Osteoblast (primary cell): ENCODE results near the gene NAXD. TPM values are rescaled to one million over a fixed set of nuclear protein-coding genes. Genes with fewer than 3 reads are reported as not detected.
A peak's percentile ranks its signal among the peaks of the same experiment; 100 is the strongest.

ENCODE experiments used
- DNase-seq: peaks from one replicate; pipeline ENCODE4 v3.0.0; 2011; ENCODE audit warnings: low spot score, mixed read lengths; ENCODE audit not compliant: insufficient read length; ENCODE audit errors: missing footprints
- H2AFZ ChIP-seq: 2 replicates; pipeline ENCODE4 v1.6.0; 2011; ENCODE audit warnings: mild to moderate bottlenecking, low read length
- H3K27ac ChIP-seq: 2 replicates; pipeline ENCODE4 v1.5.1; 2011; ENCODE audit warnings: mild to moderate bottlenecking, low read depth, low read length, moderate library complexity
- H3K27me3 ChIP-seq: 2 replicates; pipeline ENCODE4 v1.6.0; 2012; ENCODE audit warnings: mild to moderate bottlenecking, control low read depth, inconsistent platforms, low read length, moderate library complexity; ENCODE audit not compliant: insufficient read depth
- H3K36me3 ChIP-seq: 2 replicates; pipeline ENCODE4 v1.5.1; 2011; ENCODE audit warnings: mild to moderate bottlenecking, low read length, control low read depth, moderate library complexity; ENCODE audit not compliant: insufficient read depth
- H3K4me1 ChIP-seq: 2 replicates; pipeline ENCODE4 v1.5.1; 2011; ENCODE audit warnings: mild to moderate bottlenecking, low read length, control low read depth, moderate library complexity; ENCODE audit not compliant: insufficient read depth
- H3K4me2 ChIP-seq: 2 replicates; pipeline ENCODE4 v1.6.0; 2011; ENCODE audit warnings: mild to moderate bottlenecking, low read length; ENCODE audit not compliant: insufficient read depth
- H3K4me3 ChIP-seq: fragments of 200-600 bp; sonication (generic); 3 replicates; pipeline ENCODE4 v1.5.1; 2012; ENCODE audit warnings: mild to moderate bottlenecking, low read length, inconsistent platforms; ENCODE audit not compliant: insufficient read depth
- H3K79me2 ChIP-seq: 2 replicates; pipeline ENCODE4 v1.6.0; 2012; ENCODE audit warnings: mild to moderate bottlenecking, low read length, control low read depth, inconsistent platforms; ENCODE audit not compliant: insufficient read depth
- H3K9me3 ChIP-seq: 2 replicates; pipeline ENCODE4 v1.5.1; 2011; ENCODE audit warnings: low read depth, low read length, control low read depth
- H4K20me1 ChIP-seq: 2 replicates; pipeline ENCODE4 v1.6.0; 2012; ENCODE audit warnings: mild to moderate bottlenecking, low read length, control low read depth; ENCODE audit not compliant: insufficient read depth
- CTCF ChIP-seq: IDR thresholded peaks from 2 replicates; pipeline ENCODE4 v1.5.1; 2011; ENCODE audit warnings: mild to moderate bottlenecking, low read depth, low read length, moderate library complexity; ENCODE audit errors: extremely low read depth
- total RNA-seq: library from RNA; depleted of rRNA; stranded (reverse); fragments of >200 nt; gene quantifications from 2 replicates; pipeline ENCODE4 v1.2.3, GENCODE V29; 2012

The NAXD gene
- total RNA-seq, 1 donor: 15.9 TPM

DNA sequence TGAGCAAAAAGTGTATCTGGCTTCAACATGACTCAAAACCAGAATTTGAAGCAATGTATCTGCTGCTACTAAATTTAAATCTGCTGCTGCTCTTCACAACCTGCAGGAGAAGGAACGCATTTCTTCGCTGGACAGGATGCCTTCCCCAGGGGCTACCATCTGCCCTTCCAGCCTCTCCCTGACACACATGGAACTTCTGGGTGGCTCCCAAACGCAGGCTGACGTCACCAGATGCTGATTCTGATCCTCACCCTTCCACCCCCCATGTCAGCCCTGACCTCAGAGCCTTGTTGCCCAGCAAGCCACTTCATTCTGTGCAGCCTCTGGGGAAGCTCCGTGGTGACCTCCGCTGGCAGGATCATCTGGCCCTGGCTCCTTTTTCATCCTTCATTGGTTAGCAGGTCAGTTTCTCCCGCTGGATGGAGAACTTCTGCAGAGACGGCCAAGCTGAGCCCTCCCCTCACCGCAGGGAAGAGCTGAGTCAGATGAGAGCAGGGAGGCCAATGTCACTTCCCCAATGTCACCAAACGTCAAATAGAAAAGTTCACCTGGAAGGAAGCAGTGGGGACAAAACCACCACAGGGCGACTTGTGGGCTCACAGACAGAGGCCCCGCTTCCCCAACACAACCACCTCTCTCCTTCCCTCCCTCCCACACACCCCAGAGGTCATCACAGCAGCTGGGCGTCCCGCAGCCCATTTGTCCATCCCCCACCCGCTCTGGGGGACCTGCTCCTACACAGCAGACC, 39.8 kb upstream of the NAXD start:
- H3K27me3 ChIP-seq: peaks cover 50% of the 10 kb centered on the region
- H3K36me3 ChIP-seq: no peaks in the 10 kb centered on the region
- no peaks in the 10 kb centered on the region for H3K9me3 ChIP-seq
- DNase-seq: no peak
- no peak overlapping the region for H3K4me3 ChIP-seq
- H2AFZ ChIP-seq: no peak overlapping the region
- no peaks in the 10 kb centered on the region for H4K20me1 ChIP-seq
- no peak overlapping the region for H3K27ac ChIP-seq
- H3K4me2 ChIP-seq: peak overlapping the region; percentile 18
- H3K79me2 ChIP-seq: no peaks in the 10 kb centered on the region
- TF ChIP-seq CTCF: no peak
- H3K4me1 ChIP-seq: peaks cover 4% of the 10 kb centered on the region

- Histone ChIP-seq H3K27ac (no peak overlapping the region), H3K4me1 (peaks cover 4% of the 10 kb centered on the region)
- TF ChIP-seq CTCF: no peak
Measured at GRCh38 chr13:110576070-110576394, 39.3 kb upstream of the NAXD start.

GRCh38 chr13:110576736-110577476, 38.4 kb upstream of the NAXD start:
- no peak for DNase-seq
- Histone ChIP-seq H3K27ac (no peak overlapping the region), H3K36me3 (no peaks in the 10 kb centered on the region), H3K79me2 (no peaks in the 10 kb centered on the region), H2AFZ (no peak overlapping the region), H3K4me3 (no peak overlapping the region), H4K20me1 (no peaks in the 10 kb centered on the region), H3K4me2 (no peak overlapping the region), H3K9me3 (no peaks in the 10 kb centered on the region), H3K27me3 (peaks cover 36% of the 10 kb centered on the region), H3K4me1 (peaks cover 4% of the 10 kb centered on the region)
- no peak for TF ChIP-seq CTCF

More at GRCh38 chr13:110576070-110576394, 39.3 kb upstream of the NAXD start:
- Histone ChIP-seq H4K20me1 (no peaks in the 10 kb centered on the region), H3K9me3 (no peaks in the 10 kb centered on the region), H3K4me3 (no peak overlapping the region), H2AFZ (no peak overlapping the region), H3K4me2 (no peak overlapping the region), H3K79me2 (no peaks in the 10 kb centered on the region), H3K27me3 (peaks cover 45% of the 10 kb centered on the region), H3K36me3 (no peaks in the 10 kb centered on the region)
- no peak for DNase-seq

GRCh38 chr13:110578363-110578762, 37.0 kb upstream of the NAXD start:
- Histone ChIP-seq H3K79me2 (no peaks in the 10 kb centered on the region), H3K27ac (no peak overlapping the region), H3K4me2 (no peak overlapping the region), H3K9me3 (no peaks in the 10 kb centered on the region), H3K4me3 (no peak overlapping the region), H3K4me1 (peaks cover 4% of the 10 kb centered on the region), H4K20me1 (no peaks in the 10 kb centered on the region), H3K27me3 (peaks cover 21% of the 10 kb centered on the region), H2AFZ (no peak overlapping the region), H3K36me3 (no peaks in the 10 kb centered on the region)
- TF ChIP-seq CTCF: no peak
- no peak for DNase-seq
